ENCODE results near the gene NAB2. TPM values are rescaled to one million over a fixed set of nuclear protein-coding genes. Genes with fewer than 3 reads are reported as not detected.
A peak's percentile ranks its signal among the peaks of the same experiment; 100 is the strongest.

Gene NAB2
- polyA plus RNA-seq, 1 of the 3 experiments (the other 2 are of a cell fraction), result 23.7 TPM

GRCh38 chr12:57080855-57081254 lies 8.1 kb upstream of the NAB2 start:
- H3K27ac ChIP-seq (ENCODE audit: low read depth in 2 of 2, low read length in 1 of 2), result no peak overlapping the region
- no peak overlapping the region for H2AFZ ChIP-seq (ENCODE audit: low read depth)
- peaks cover 25% of the 10 kb centered on the region for H3K79me2 ChIP-seq (ENCODE audit: insufficient read depth)
- no peaks in the 10 kb centered on the region for H3K9me3 ChIP-seq
- H3F3A ChIP-seq (replicated peaks; ENCODE audit: insufficient read depth), result peaks cover 25% of the 10 kb centered on the region
- H3K27me3 ChIP-seq (ENCODE audit: insufficient read depth), result no peaks in the 10 kb centered on the region
- H3K4me1 ChIP-seq (ENCODE audit: control insufficient read depth in 1 of 2, insufficient read depth in 2 of 2, low read depth in 1 of 2, low read length in 1 of 2), result peaks cover 2 to 12% of the 10 kb centered on the region in 2 experiments; a peak in 2 of 4 replicates
- no peak for DNase-seq
- POLR2A ChIA-PET, result interaction anchor here (0.7 kb wide), 1 partner anchor 421 kb away, joined by 3 read pairs; no protein-coding TSS in a partner anchor
- H3K9ac ChIP-seq, result no peak overlapping the region
- H3K9me2 ChIP-seq, result no peaks in the 10 kb centered on the region
- CTCF ChIA-PET, result interaction anchor here (1.5 to 14.9 kb wide), 4 partner anchors 12 to 329 kb away, joined by 3 to 339 read pairs (median 48); partner anchors contain the start of genes NAB2 and STAT6
- H4K20me1 ChIP-seq (ENCODE audit: insufficient read depth), result no peaks in the 10 kb centered on the region
- H3K36me3 ChIP-seq (replicated peaks in 1 of 2; ENCODE audit: control insufficient read depth in 1 of 2, insufficient read depth in 2 of 2, low read length in 1 of 2), result no peaks in the 10 kb centered on the region
- WGBS (ENCODE audit: low lambda C conversion rate), result 100% methylated on average over 1 of the region's 1 CpG
- TF ChIP-seq EZH2phosphoT487 (IDR thresholded peaks at IDR 0.05; ENCODE audit: borderline replicate concordance, low read depth) (no peak), RFX5 (IDR thresholded peaks at IDR 0.05; ENCODE audit: low read length) (no peak), MXI1 (IDR thresholded peaks at IDR 0.05; ENCODE audit: low read depth, low read length) (no peak), PBX3 (IDR thresholded peaks at IDR 0.05) (no peak)
- H3K4me2 ChIP-seq, result no peak overlapping the region
- H3K4me3 ChIP-seq (ENCODE audit: low read depth in 2 of 2, low read length in 1 of 2), result no peak overlapping the region

- Histone ChIP-seq H3K9ac (peak overlapping the region; percentile 86), H3F3A (replicated peaks; ENCODE audit: insufficient read depth) (peaks cover 38% of the 10 kb centered on the region), H3K4me1 (ENCODE audit: control insufficient read depth in 1 of 2, insufficient read depth in 2 of 2, low read depth in 1 of 2, low read length in 1 of 2) (peaks cover 17 to 22% of the 10 kb centered on the region in 2 experiments; a peak in 2 of 4 replicates), H3K79me2 (ENCODE audit: insufficient read depth) (peaks cover 20% of the 10 kb centered on the region), H3K27me3 (ENCODE audit: insufficient read depth) (no peaks in the 10 kb centered on the region), H4K20me1 (ENCODE audit: insufficient read depth) (peaks cover 8% of the 10 kb centered on the region), H3K9me2 (no peaks in the 10 kb centered on the region), H2AFZ (ENCODE audit: low read depth) (peak overlapping the region; percentile 56), H3K9me3 (no peaks in the 10 kb centered on the region), H3K36me3 (replicated peaks in 1 of 2; ENCODE audit: control insufficient read depth in 1 of 2, insufficient read depth in 2 of 2, low read length in 1 of 2) (peaks cover 3 to 4% of the 10 kb centered on the region in 2 experiments), H3K27ac (ENCODE audit: low read depth in 2 of 2, low read length in 1 of 2) (peak overlapping the region; percentile 96 to 98), H3K4me2 (peak overlapping the region; percentile 92), H3K4me3 (ENCODE audit: low read depth in 2 of 2, low read length in 1 of 2) (peak overlapping the region; percentile 73 to 82)
- TF ChIP-seq MAX (IDR thresholded peaks at IDR 0.05; ENCODE audit: low read depth) (peak; percentile 59; the same call in 1 of the 2 replicates), CHD2 (IDR thresholded peaks at IDR 0.05; ENCODE audit: low read length, partially characterized antibody) (no peak), GATA2 (CRISPR knock-in tag; IDR thresholded peaks at IDR 0.05) (peak; percentile 10; the same call in 1 of the 2 replicates)
- CTCF ChIA-PET, result interaction anchor here (1.0 to 23.2 kb wide), 9 partner anchors 11 to 400 kb away, joined by 3 to 339 read pairs (median 7); partner anchors contain the start of genes LRP1, NEMP1 and STAT6
- POLR2A ChIA-PET, result no interaction called here
- 40% methylated on average over 12 of the region's 12 CpGs for WGBS (ENCODE audit: low lambda C conversion rate)
- DNase-seq, result peak; percentile 14
Observed at GRCh38 chr12:57085999-57086492, 2.9 kb upstream of the NAB2 start.

DNA sequence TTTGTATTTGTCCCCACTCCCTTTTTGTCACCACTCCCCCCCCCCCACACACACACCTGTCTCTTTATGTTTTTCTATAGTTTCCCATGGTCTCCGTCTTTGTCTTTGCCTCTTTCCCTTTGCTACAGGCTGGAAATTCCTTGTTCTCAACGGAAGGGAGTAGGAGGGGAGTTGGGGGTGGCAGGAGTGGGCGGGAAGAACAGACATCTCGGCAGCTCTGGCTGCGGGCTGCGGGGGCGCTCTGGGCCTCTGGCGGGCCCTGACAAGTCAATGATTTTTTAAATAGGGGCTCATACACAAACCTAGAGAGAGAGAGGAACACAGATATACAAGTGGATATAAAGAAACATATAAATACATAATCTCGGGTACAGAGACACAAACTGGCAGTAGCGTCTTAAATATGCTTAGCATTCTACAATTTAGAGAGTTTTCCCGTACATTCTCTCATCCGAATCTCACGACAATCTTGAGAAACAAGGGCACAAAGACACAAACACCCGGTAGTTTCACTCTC lies 2.4 kb upstream of the NAB2 start:
- peak overlapping the region; percentile 96 to 98 for H3K27ac ChIP-seq (ENCODE audit: low read depth in 2 of 2, low read length in 1 of 2)
- WGBS (ENCODE audit: low lambda C conversion rate), result 1% methylated on average over 14 of the region's 14 CpGs
- H3K9me3 ChIP-seq, result no peaks in the 10 kb centered on the region
- peaks cover 8 to 9% of the 10 kb centered on the region in 2 experiments for H3K36me3 ChIP-seq (replicated peaks in 1 of 2; ENCODE audit: control insufficient read depth in 1 of 2, insufficient read depth in 2 of 2, low read length in 1 of 2)
- H3K27me3 ChIP-seq (ENCODE audit: insufficient read depth), result no peaks in the 10 kb centered on the region
- ChIA-PET POLR2A (interaction anchor here (1.5 kb wide), 1 partner anchor 8 kb away, joined by 5 read pairs; the partner anchor contains the start of gene NEMP1), CTCF (interaction anchor here (0.6 to 23.2 kb wide), 9 partner anchors 12 to 399 kb away, joined by 3 to 339 read pairs (median 4); partner anchors contain the start of genes LRP1, NEMP1 and STAT6)
- DNase-seq, result peak; percentile 72
- TF ChIP-seq MXI1 (IDR thresholded peaks at IDR 0.05; ENCODE audit: low read depth, low read length) (0 out of 2 replicates have a peak, but pooled peaks have one; percentile 9), NFIC (IDR thresholded peaks at IDR 0.05; ENCODE audit: borderline replicate concordance) (no peak), MAX (IDR thresholded peaks at IDR 0.05; ENCODE audit: low read depth) (no peak)
- TF ChIP-seq, protein P1, sequence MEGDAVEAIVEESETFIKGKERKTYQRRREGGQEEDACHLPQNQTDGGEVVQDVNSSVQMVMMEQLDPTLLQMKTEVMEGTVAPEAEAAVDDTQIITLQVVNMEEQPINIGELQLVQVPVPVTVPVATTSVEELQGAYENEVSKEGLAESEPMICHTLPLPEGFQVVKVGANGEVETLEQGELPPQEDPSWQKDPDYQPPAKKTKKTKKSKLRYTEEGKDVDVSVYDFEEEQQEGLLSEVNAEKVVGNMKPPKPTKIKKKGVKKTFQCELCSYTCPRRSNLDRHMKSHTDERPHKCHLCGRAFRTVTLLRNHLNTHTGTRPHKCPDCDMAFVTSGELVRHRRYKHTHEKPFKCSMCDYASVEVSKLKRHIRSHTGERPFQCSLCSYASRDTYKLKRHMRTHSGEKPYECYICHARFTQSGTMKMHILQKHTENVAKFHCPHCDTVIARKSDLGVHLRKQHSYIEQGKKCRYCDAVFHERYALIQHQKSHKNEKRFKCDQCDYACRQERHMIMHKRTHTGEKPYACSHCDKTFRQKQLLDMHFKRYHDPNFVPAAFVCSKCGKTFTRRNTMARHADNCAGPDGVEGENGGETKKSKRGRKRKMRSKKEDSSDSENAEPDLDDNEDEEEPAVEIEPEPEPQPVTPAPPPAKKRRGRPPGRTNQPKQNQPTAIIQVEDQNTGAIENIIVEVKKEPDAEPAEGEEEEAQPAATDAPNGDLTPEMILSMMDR (IDR thresholded peaks at IDR 0.05), result peak; percentile 66
- peak overlapping the region; percentile 73 to 82 for H3K4me3 ChIP-seq (ENCODE audit: low read depth in 2 of 2, low read length in 1 of 2)
- no peaks in the 10 kb centered on the region for H3K9me2 ChIP-seq
- peaks cover 13% of the 10 kb centered on the region for H4K20me1 ChIP-seq (ENCODE audit: insufficient read depth)
- peak overlapping the region; percentile 86 for H3K9ac ChIP-seq
- peaks cover 38% of the 10 kb centered on the region for H3F3A ChIP-seq (replicated peaks; ENCODE audit: insufficient read depth)
- peaks cover 22 to 23% of the 10 kb centered on the region in 2 experiments; a peak in 2 of 4 replicates for H3K4me1 ChIP-seq (ENCODE audit: control insufficient read depth in 1 of 2, insufficient read depth in 2 of 2, low read depth in 1 of 2, low read length in 1 of 2)
- peak overlapping the region; percentile 92 for H3K4me2 ChIP-seq
- H3K79me2 ChIP-seq (ENCODE audit: insufficient read depth), result peaks cover 25% of the 10 kb centered on the region
- peak overlapping the region; percentile 56 for H2AFZ ChIP-seq (ENCODE audit: low read depth)
